Body of pancreas (tissue), 4 donors: Measurements from ENCODE around the gene LRRC32.

Source experiments
- CTCF ChIP-seq, 7 experiments: fragments of 450-650 bp in 4 of 7; fragments of 200-600 bp in 3 of 7; sonication (generic) in 3 of 7; IDR thresholded peaks; one replicate each; pipeline ENCODE4 v1.5.1; 2016 to 2019; ENCODE audit warnings: antibody characterized with exemption in 7 of 7
- POLR2A ChIP-seq, 3 donors: fragments of 450-650 bp; IDR thresholded peaks; one replicate each; pipeline ENCODE4 v1.6.1; 2016; ENCODE audit warnings: antibody characterized with exemption in 3 of 3, mild to moderate bottlenecking in 2 of 3

- TF ChIP-seq CTCF (IDR thresholded peaks at IDR 0.05) (no peak), POLR2A (IDR thresholded peaks at IDR 0.05) (no peak)
Measured at GRCh38 chr11:76666830-76667229, 3.7 kb downstream of the LRRC32 start.
